ENCODE measurements around the gene TRPM7.

The TRPM7 gene

GRCh38 chr15:50641318-50641717 is 45.3 kb downstream of the TRPM7 start:
- 0 out of 2 replicates have a peak, but pooled peaks cover 2% of the 10 kb centered on the region for H3K36me3 ChIP-seq (ENCODE audit: insufficient read depth)
- TF ChIP-seq CTCF (conservative IDR thresholded peaks at IDR 0.05; ENCODE audit: low read depth, low read length) = no peak

GRCh38 chr15:50636146-50636545 is 50.5 kb downstream of the TRPM7 start:
- no peak for TF ChIP-seq CTCF (conservative IDR thresholded peaks at IDR 0.05; ENCODE audit: low read depth, low read length)
- Histone ChIP-seq H3K36me3 (ENCODE audit: insufficient read depth) (0 out of 2 replicates have a peak, but pooled peaks cover 2% of the 10 kb centered on the region), H3K27ac (no peak overlapping the region), H4K20me1 (ENCODE audit: insufficient read depth) (no peaks in the 10 kb centered on the region), H3K27me3 (ENCODE audit: insufficient read depth, low read depth) (no peaks in the 10 kb centered on the region), H3K4me1 (ENCODE audit: low read depth, poor library complexity, severe bottlenecking) (no peaks in the 10 kb centered on the region), H3K4me3 (IDR thresholded peaks at IDR 0.05; ENCODE audit: insufficient read depth, low read depth, low read length) (no peak overlapping the region), H2AFZ (ENCODE audit: low read depth) (no peak overlapping the region), H3K79me2 (ENCODE audit: insufficient read depth, low read depth) (no peaks in the 10 kb centered on the region), H3K9ac (no peak overlapping the region), H3K4me2 (no peak overlapping the region)

More at GRCh38 chr15:50641318-50641717, 45.3 kb downstream of the TRPM7 start:
- Histone ChIP-seq H3K27ac (no peak overlapping the region), H3K4me1 (ENCODE audit: low read depth, poor library complexity, severe bottlenecking) (peaks cover 5% of the 10 kb centered on the region), H3K4me2 (no peak overlapping the region), H3K9ac (no peak overlapping the region), H3K27me3 (ENCODE audit: insufficient read depth, low read depth) (no peaks in the 10 kb centered on the region), H3K79me2 (ENCODE audit: insufficient read depth, low read depth) (no peaks in the 10 kb centered on the region; the same call in 1 of the 2 replicates), H2AFZ (ENCODE audit: low read depth) (no peak overlapping the region), H3K4me3 (IDR thresholded peaks at IDR 0.05; ENCODE audit: insufficient read depth, low read depth, low read length) (no peak overlapping the region), H4K20me1 (ENCODE audit: insufficient read depth) (no peaks in the 10 kb centered on the region)

- no peaks in the 10 kb centered on the region for H3K79me2 ChIP-seq (ENCODE audit: insufficient read depth, low read depth)
- H3K27me3 ChIP-seq (ENCODE audit: insufficient read depth, low read depth) = no peaks in the 10 kb centered on the region
- no peak for TF ChIP-seq CTCF (conservative IDR thresholded peaks at IDR 0.05; ENCODE audit: low read depth, low read length)
- H3K36me3 ChIP-seq (ENCODE audit: insufficient read depth) = 0 out of 2 replicates have a peak, but pooled peaks cover 2% of the 10 kb centered on the region
- no peak overlapping the region for H3K4me3 ChIP-seq (IDR thresholded peaks at IDR 0.05; ENCODE audit: insufficient read depth, low read depth, low read length)
- H3K9ac ChIP-seq = no peak overlapping the region
- H3K27ac ChIP-seq = no peak overlapping the region
- H4K20me1 ChIP-seq (ENCODE audit: insufficient read depth) = no peaks in the 10 kb centered on the region
- H2AFZ ChIP-seq (ENCODE audit: low read depth) = no peak overlapping the region
- H3K4me1 ChIP-seq (ENCODE audit: low read depth, poor library complexity, severe bottlenecking) = no peaks in the 10 kb centered on the region
- no peak overlapping the region for H3K4me2 ChIP-seq
Measured at GRCh38 chr15:50633653-50634052, 52.9 kb downstream of the TRPM7 start.

- H3K36me3 ChIP-seq (ENCODE audit: insufficient read depth) = no peaks in the 10 kb centered on the region
- no peaks in the 10 kb centered on the region for H3K79me2 ChIP-seq (ENCODE audit: insufficient read depth, low read depth)
- no peak for TF ChIP-seq CTCF (conservative IDR thresholded peaks at IDR 0.05; ENCODE audit: low read depth, low read length)
- peaks cover 3% of the 10 kb centered on the region for H3K4me1 ChIP-seq (ENCODE audit: low read depth, poor library complexity, severe bottlenecking)
- no peaks in the 10 kb centered on the region for H3K27me3 ChIP-seq (ENCODE audit: insufficient read depth, low read depth)
- H3K4me3 ChIP-seq (IDR thresholded peaks at IDR 0.05; ENCODE audit: insufficient read depth, low read depth, low read length) = no peak overlapping the region
- no peaks in the 10 kb centered on the region for H4K20me1 ChIP-seq (ENCODE audit: insufficient read depth)
- H3K4me2 ChIP-seq = no peak overlapping the region
- H3K9ac ChIP-seq = no peak overlapping the region
- no peak overlapping the region for H2AFZ ChIP-seq (ENCODE audit: low read depth)
- H3K27ac ChIP-seq = no peak overlapping the region
Measured at GRCh38 chr15:50628421-50628820, 58.2 kb downstream of the TRPM7 start.
